NCI-H2196 treated with DMSO at 0.1 percent for 48 hours (cell line): ENCODE results near the gene CCDC102A.
A peak's percentile ranks its signal among the peaks of the same experiment; 100 is the strongest.

Experiments used
- DNase-seq: peaks from one replicate; lab custom pipeline; 2025; ENCODE audit not compliant: unreplicated experiment; lab: John Stamatoyannopoulos, UW

CCDC102A gene

DNA sequence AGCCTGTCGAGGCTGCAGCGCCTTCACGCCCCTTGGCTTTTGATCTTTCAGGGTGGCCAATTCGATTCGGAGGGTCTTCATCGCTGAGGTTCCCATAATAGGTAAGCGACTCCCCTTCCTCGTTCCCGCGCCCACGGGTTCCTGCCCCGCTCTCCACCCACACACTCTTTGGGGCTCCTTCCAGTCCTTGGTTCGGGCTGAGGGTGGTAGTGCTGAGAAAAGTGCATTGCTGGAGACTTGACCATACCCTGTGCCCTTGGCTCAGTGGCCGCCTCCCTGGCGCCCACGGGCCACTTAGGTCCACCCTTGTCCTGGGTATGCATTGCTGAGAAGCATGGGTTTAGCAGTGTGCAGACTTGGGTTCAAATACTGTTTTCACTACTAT lies 73.4 kb downstream of the CCDC102A start:
- DNase-seq: no peak

DNA sequence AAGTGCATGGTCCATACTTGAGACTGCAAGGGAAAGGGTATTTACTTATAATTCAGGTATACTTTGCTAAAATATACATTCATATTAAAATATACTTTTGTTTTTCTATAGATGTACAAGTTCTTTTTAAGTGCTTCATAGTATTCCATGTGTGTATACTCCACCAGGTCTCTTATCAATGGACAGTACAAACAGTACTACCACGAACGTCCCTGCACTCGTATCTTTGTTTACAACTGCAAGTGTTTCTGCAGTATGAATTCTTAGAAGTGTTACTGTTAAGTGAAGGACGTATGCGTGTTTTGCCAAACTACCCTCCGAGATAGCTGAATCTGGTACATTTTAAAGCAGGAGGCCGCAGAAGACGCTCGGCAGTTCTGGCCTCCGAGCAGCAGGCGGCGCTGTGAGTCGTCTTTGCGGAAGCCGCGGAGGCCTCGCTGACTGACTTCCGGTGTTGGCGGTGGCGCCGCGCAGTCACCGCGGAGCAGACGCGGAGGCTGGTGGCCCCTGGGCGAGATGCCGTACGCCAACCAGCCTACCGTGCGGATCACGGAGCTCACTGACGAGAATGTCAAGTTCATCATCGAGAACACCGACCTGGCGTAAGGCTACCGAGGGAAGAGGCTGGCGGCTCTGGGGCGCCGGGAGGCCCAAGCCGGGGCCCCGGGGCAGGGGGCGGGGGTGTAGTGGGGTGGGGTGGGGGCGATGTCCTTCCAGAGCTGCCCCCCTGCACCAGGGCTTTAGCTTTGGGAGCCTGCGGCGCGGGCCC lies 74.0 kb downstream of the CCDC102A start, which contains the start of gene POLR2C:
Gene POLR2C, plus strand, starts transcription at position 471 of the 769 bp plus-strand sequence. Its CDS starts 46 bp downstream, at position 517.
- DNase-seq: peak; percentile 31
